Stimulated activated CD4-positive, alpha-beta T cell treated with anti-CD3 and anti-CD28 coated beads, TNF-alpha, amount 100 ng/mL, for 1 hour (primary cell): Measurements from ENCODE around the gene RBM15.

Source experiments
- DNase-seq, 3 donors: peaks; one replicate each; pipeline ENCODE4 v3.0.0-alpha.2; 2020; ENCODE audit warnings: low read depth in 3 of 3, low spot score in 1 of 3

Gene RBM15

GRCh38 chr1:110394493-110394820 lies 55.3 kb downstream of the RBM15 start:
- DNase-seq, result no peak
